Stimulated activated naive CD8-positive, alpha-beta T cell treated with anti-CD3 and anti-CD28 coated beads, Interleukin-15, Interleukin-2, amounts not matched to agents 100 ng/mL and 50 ng/mL, for 24 hours (primary cell): ENCODE measurements around the gene SH3BP1.
"Not testable (repeated sequence)": the region's sequence is repeated elsewhere in the genome, so short reads cannot be mapped to it uniquely, and the experiment has no call there.

Source experiments
- H3K27ac Mint-ChIP-seq: one replicate; pipeline ENCODE4 v1.8.0; 2021; ENCODE audit warnings: mild to moderate bottlenecking, mixed read lengths
- H3K27me3 Mint-ChIP-seq: one replicate; pipeline ENCODE4 v1.8.0; 2021; ENCODE audit warnings: mixed read lengths
- H3K36me3 Mint-ChIP-seq: one replicate; pipeline ENCODE4 v1.8.0; 2021; ENCODE audit warnings: low read depth, mixed read lengths
- H3K4me1 Mint-ChIP-seq: one replicate; pipeline ENCODE4 v1.8.0; 2021; ENCODE audit warnings: low read depth, mixed read lengths
- H3K4me3 Mint-ChIP-seq: one replicate; pipeline ENCODE4 v1.8.0; 2021; ENCODE audit warnings: mild to moderate bottlenecking, mixed read lengths
- H3K9me3 Mint-ChIP-seq: one replicate; pipeline ENCODE4 v1.8.0; 2021; ENCODE audit warnings: mixed read lengths

Gene SH3BP1

DNA sequence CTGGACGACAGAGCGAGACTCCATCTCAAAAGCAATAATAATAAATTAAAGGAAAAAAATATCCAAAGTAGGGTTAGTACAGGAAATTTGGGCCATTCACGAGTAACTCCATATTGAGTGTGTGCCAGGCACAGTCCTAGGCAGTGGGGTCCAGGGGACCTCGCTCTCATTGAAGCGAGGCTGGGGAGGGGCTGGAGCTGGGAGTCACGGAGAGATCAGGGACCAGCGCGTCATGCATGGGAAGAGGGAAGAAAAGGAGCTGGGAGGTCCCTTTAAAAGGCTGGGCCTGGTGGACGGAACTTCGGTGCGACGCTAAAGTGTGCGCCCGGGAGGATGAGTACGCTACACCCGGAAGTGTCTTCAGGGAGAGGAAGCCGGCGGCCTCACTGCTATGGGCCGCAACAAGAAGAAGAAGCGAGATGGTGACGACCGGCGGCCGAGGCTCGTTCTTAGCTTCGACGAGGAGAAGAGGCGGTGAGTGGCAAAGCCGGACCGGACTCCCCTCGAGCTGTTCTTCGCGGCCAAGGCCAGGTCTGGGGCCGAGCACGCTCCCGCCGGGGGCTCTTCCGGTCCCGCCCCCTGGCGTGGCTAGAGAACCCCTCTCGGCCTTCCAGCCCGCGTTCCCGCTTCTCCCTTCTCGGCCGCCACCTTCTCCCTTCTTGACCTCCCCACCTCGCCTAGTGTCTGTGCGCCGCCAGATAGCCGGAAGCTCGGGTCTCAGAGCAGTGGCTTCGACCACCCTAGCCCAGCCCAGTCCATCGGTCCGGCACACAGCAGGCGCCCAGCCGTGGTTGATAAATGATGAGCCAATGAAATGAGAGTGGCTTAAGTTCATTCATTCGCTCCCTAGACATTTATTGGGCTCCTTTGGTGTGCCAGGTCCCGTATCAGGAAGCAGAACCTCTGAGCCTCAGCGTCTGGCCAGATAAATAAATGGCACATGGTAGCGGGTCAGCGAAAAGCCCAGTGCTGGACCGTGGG, 46.8 kb downstream of the SH3BP1 start, which contains the start of gene NOL12:
Gene NOL12 (plus strand): TSS at position 342 of the 981 bp plus-strand sequence. CDS start 50 bp downstream, at position 392.
- Mint-ChIP-seq H3K4me3 (peak within 1 kb of the TSS; percentile 94), H3K27me3 (no peaks in the 10 kb centered on the region), H3K36me3 (peaks cover 27% of the 10 kb centered on the region), H3K4me1 (peaks cover 37% of the 10 kb centered on the region), H3K27ac (peak within 1 kb of the TSS; percentile 96), H3K9me3 (no peaks in the 10 kb centered on the region)

DNA sequence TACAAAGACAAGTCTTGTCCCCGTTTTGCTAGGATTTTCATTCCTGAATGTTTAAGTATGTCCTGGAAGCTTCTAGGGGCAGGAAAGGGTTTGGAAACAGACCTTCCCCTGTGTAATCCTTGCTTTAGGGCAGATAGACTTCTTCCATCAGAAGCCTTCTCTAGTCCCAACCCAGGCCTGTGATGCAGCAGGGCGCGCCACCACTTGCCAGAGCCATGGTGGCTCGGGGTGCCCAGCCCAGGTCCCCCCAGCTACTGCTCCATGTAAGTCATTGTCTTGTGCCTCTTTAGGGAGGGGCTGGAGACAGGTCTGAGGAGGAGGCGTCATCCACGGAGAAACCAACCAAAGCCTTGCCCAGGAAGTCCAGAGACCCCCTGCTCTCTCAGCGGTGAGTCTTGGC, 50.9 kb downstream of the SH3BP1 start:
- no peak overlapping the region for H3K4me3 Mint-ChIP-seq
- H3K27me3 Mint-ChIP-seq, result no peaks in the 10 kb centered on the region
- no peaks in the 10 kb centered on the region for H3K9me3 Mint-ChIP-seq
- H3K27ac Mint-ChIP-seq, result no peak overlapping the region
- H3K36me3 Mint-ChIP-seq, result peaks cover 56% of the 10 kb centered on the region
- peaks cover 33% of the 10 kb centered on the region for H3K4me1 Mint-ChIP-seq

GRCh38 chr22:37690901-37691504, 51.5 kb downstream of the SH3BP1 start:
- Mint-ChIP-seq H3K27me3 (no peaks in the 10 kb centered on the region), H3K27ac (no peak overlapping the region), H3K4me3 (no peak overlapping the region), H3K36me3 (peaks cover 62% of the 10 kb centered on the region), H3K9me3 (no peaks in the 10 kb centered on the region), H3K4me1 (peaks cover 37% of the 10 kb centered on the region)

DNA sequence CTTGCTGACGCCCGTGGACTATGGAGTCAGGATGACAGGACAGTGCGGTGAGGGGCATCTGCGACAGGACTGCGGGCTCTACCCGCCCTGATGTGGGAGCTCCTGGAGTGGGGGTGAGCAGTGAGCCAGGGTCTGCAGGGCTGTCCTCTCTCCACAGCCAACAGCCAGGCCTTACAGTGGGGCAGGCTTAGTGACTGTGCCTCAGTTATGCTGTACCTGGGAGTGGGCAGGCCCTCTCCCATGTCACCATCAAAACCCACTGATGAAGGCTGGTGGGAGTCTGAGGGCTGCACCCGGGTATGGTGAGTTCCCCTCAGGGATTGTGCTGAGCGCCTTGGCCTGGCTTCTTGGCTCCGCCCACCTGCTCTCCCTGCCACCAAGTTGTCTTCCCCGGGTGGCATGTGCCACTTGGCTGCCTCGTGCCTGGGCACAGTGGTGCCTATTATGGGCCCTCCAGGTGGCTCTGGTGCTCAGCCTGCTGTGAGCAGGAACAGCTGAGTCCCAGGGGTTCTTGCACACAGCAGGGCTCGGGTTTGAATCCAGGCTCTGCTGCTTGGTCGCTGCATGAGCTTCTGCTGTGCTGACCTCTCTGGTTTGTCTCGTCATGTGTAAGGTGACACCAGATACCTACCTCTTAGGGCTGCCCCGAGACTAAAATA, 53.3 kb downstream of the SH3BP1 start:
- H3K4me1 Mint-ChIP-seq, result peaks cover 34% of the 10 kb centered on the region
- H3K27ac Mint-ChIP-seq, result no peak overlapping the region
- H3K27me3 Mint-ChIP-seq, result no peaks in the 10 kb centered on the region
- H3K36me3 Mint-ChIP-seq, result peaks cover 55% of the 10 kb centered on the region
- no peak overlapping the region for H3K4me3 Mint-ChIP-seq
- no peaks in the 10 kb centered on the region for H3K9me3 Mint-ChIP-seq

DNA sequence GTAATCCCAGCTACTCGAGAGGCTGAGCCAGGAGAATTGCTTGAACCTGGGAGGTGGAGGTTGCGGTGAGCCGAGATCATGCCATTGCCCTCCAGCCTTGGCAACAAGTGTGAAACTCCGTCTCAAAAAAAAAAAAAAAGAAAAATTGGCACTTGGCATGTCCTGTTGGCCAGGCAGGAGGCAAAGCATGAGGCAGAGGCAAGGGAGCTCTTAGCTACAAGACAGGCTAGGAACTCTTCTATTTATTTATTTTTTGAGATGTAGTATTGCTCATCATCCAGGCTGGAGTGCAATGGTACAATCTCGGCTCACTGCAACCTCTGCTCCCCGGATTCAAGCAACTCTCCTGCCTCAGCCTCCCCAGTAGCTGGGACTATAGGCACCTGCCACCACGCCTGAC, 54.7 kb downstream of the SH3BP1 start:
- H3K9me3 Mint-ChIP-seq, H3K27me3 Mint-ChIP-seq, H3K4me3 Mint-ChIP-seq, H3K27ac Mint-ChIP-seq: not testable (repeated sequence)
- peaks cover 45% of the 10 kb centered on the region for H3K36me3 Mint-ChIP-seq
- H3K4me1 Mint-ChIP-seq, result peaks cover 23% of the 10 kb centered on the region

GRCh38 chr22:37696260-37696656, 56.8 kb downstream of the SH3BP1 start:
- not testable (repeated sequence) for H3K27ac Mint-ChIP-seq, H3K27me3 Mint-ChIP-seq, H3K9me3 Mint-ChIP-seq
- Mint-ChIP-seq H3K4me1 (peaks cover 19% of the 10 kb centered on the region), H3K4me3 (peak overlapping the region; percentile 52), H3K36me3 (peaks cover 35% of the 10 kb centered on the region)

DNA sequence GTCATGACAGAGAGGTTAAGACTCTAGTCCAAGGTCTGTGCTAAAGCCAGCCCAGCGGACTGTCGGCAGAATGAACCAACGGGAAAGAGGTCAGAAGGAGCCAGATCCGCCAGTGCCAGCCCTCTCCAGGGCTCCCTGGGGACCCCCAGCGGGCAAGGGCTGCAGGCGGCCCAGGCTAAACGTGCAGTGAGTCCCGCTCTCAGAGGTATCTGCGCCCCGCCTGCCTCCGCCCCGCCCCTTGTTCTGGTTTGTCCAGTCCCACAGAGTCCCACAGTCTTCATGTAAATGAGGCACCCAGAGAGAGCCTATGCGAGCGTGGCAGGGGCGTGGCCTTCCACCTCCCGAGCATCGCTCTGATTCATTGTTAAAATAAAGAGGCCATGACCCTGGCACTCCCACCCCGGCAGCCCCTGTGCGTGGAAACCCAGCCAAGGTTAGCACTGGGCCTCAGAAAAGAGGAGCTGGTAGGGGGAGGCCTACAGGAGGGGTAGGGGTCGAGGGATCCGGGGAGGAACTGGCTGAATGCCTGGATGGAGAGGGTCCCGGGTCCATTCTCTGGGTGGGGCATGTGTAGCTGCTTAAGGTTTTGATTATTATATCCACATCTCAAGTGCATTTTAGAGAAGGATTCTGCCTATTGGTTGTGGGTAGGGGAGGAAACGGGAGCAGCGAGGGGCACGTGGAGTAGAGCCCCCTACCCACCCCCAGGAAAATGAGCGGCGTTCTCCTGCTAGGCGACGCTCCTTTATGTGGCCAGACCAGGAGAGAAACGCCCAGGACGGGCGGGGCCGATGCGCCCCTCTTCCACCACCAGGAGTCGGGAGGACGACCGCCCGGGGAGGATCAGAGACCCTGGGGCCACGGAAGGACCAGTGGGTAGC, 57.4 kb downstream of the SH3BP1 start, which contains the start of gene TRIOBP:
Gene TRIOBP (plus strand): TSS at position 392 of the 881 bp plus-strand sequence. CDS start 4,318 bp downstream, outside the sequence.
- Mint-ChIP-seq H3K4me1 (peaks cover 19% of the 10 kb centered on the region), H3K27ac (no peak within 1 kb of the TSS), H3K27me3 (no peaks in the 10 kb centered on the region), H3K9me3 (no peaks in the 10 kb centered on the region), H3K36me3 (peaks cover 32% of the 10 kb centered on the region), H3K4me3 (peak within 1 kb of the TSS; percentile 52)

DNA sequence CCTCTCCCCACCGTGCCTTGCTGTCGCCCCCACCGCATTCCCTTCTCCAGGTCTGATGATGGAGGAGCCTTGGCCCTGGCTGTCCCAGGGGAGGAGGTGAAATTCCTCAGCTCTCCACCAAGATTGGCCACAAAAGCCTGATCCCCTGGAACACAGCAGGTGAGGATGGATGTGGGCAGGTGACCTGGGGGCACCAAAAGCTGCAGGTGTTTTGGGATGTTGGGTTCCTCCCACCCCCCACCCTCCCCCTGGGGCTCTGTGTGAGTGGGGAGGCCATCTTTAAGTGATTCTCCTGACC, 58.0 kb downstream of the SH3BP1 start:
- no peaks in the 10 kb centered on the region for H3K27me3 Mint-ChIP-seq
- H3K27ac Mint-ChIP-seq, result no peak overlapping the region
- peaks cover 26% of the 10 kb centered on the region for H3K36me3 Mint-ChIP-seq
- H3K4me1 Mint-ChIP-seq, result peaks cover 19% of the 10 kb centered on the region
- H3K9me3 Mint-ChIP-seq, result no peaks in the 10 kb centered on the region
- no peak overlapping the region for H3K4me3 Mint-ChIP-seq

DNA sequence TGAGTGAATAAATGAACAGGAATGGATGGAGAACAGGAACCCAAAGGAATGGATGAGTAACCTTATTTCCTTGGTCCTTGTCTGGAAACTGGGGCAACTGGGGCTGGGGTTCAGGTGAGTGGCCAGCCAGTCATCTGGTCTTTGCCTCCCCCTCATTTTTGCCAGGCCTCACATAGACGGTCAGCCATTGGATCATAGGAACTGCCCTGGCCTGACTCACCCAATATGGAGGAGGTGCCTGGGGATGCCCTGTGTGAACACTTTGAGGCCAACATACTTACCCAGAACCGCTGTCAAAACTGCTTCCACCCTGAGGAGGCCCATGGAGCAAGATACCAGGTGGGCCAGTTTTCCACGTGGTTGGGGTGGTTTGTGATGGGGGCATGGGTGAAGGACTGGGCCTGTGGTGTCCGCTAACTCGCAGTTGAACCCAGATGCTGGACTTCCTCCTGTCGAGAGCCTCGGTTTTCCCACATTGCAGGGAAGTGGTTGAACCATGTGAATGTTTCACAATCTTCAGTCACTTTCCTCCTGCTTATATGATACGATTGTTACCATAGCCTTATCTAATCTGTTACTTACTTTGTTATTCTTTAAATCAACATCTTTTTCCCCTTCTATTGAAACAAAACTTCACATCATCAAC, 61.8 kb downstream of the SH3BP1 start:
- Mint-ChIP-seq H3K9me3 (no peaks in the 10 kb centered on the region), H3K36me3 (peaks cover 4% of the 10 kb centered on the region), H3K27ac (no peak overlapping the region), H3K27me3 (no peaks in the 10 kb centered on the region), H3K4me3 (no peak overlapping the region), H3K4me1 (peaks cover 9% of the 10 kb centered on the region)

- Mint-ChIP-seq H3K27me3 (no peaks in the 10 kb centered on the region), H3K27ac (no peak overlapping the region), H3K4me3 (no peak overlapping the region), H3K9me3 (no peaks in the 10 kb centered on the region), H3K4me1 (no peaks in the 10 kb centered on the region), H3K36me3 (peaks cover 4% of the 10 kb centered on the region)
Measured at GRCh38 chr22:37703906-37704305, 64.4 kb downstream of the SH3BP1 start.

DNA sequence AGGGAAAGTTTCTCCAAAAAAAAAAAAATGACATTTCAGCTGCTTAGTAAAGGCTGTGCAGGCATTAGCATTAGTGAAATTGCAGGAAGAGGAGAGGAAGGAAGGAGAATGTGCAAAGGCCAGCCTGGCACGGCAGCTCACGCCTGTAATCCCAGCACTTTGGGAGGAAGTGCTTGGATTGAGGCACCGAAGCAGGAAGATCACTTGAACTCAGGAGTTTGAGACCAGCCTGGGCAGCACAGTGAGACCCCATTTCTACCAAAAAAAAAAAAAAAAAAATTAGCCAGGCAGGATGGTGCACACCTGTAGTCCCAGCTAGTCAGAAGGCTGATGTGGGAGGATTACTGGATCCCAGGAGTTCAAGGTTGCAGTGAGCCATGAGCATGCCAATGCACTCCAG, 65.2 kb downstream of the SH3BP1 start:
- H3K27ac Mint-ChIP-seq, result no peak overlapping the region
- no peaks in the 10 kb centered on the region for H3K4me1 Mint-ChIP-seq
- H3K27me3 Mint-ChIP-seq, result no peaks in the 10 kb centered on the region
- no peaks in the 10 kb centered on the region for H3K9me3 Mint-ChIP-seq
- H3K4me3 Mint-ChIP-seq, result no peak overlapping the region
- peaks cover 4% of the 10 kb centered on the region for H3K36me3 Mint-ChIP-seq

GRCh38 chr22:37705205-37705604, 65.7 kb downstream of the SH3BP1 start:
- H3K27ac Mint-ChIP-seq, result no peak overlapping the region
- no peaks in the 10 kb centered on the region for H3K4me1 Mint-ChIP-seq

More at GRCh38 chr22:37705205-37705604, 65.7 kb downstream of the SH3BP1 start:
- Mint-ChIP-seq H3K9me3 (no peaks in the 10 kb centered on the region), H3K27me3 (no peaks in the 10 kb centered on the region), H3K4me3 (no peak overlapping the region), H3K36me3 (peaks cover 4% of the 10 kb centered on the region)
